HEK293 (cell line): ENCODE data around the gene LRRC10B.
A peak's percentile ranks its signal among the peaks of the same experiment; 100 is the strongest.

Experiments
- CTCF ChIA-PET: fragments of 350-600 bp; formaldehyde crosslinking; extraction: SDS; loops from one replicate; lab custom pipeline; 2021; ENCODE audit warnings: antibody characterized with exemption; lab: Yijun Ruan, JAX
- POLR2A ChIA-PET: fragments of 300-600 bp; formaldehyde crosslinking; extraction: SDS; loops from one replicate; lab custom pipeline; 2020; ENCODE audit warnings: antibody characterized with exemption, inconsistent platforms; lab: Yijun Ruan, JAX
- H3K27ac ChIP-seq: fragments of 200-500 bp; sonication (Bioruptor generic); 2 replicates; pipeline ENCODE4 v1.5.1; 2014; ENCODE audit warnings: low read depth, low read length, control low read depth, inconsistent platforms; ENCODE audit errors: extremely low read depth
- H3K36me3 ChIP-seq, 2 experiments: fragments of 200-500 bp in 1 of 2; sonication (Bioruptor generic) in 1 of 2; 1 replicate in 1 of 2; 2 replicates in 1 of 2; pipeline ENCODE4 v1.5.1; 2014 to 2017; ENCODE audit warnings: inconsistent platforms in 2 of 2, low read length in 2 of 2; ENCODE audit not compliant: control insufficient read depth in 2 of 2, insufficient read depth in 1 of 2
- H3K4me1 ChIP-seq: fragments of 200-500 bp; sonication (Bioruptor generic); 2 replicates; pipeline ENCODE4 v1.5.1; 2014; ENCODE audit warnings: mild to moderate bottlenecking, low read length, inconsistent platforms; ENCODE audit not compliant: control insufficient read depth, insufficient read depth
- H3K4me3 ChIP-seq: 2 replicates; pipeline ENCODE4 v1.5.1; 2011; ENCODE audit warnings: low read depth, mild to moderate bottlenecking, control low read depth, low read length, moderate library complexity
- H3K9me3 ChIP-seq: fragments of 200-500 bp; sonication (Bioruptor generic); 2 replicates; pipeline ENCODE4 v1.5.1; 2014; ENCODE audit warnings: low read depth, low read length, inconsistent platforms; ENCODE audit not compliant: control insufficient read depth, insufficient read depth
- GLIS1 ChIP-seq: fragments of 450-650 bp; formaldehyde crosslinking; IDR thresholded peaks from 2 replicates; pipeline ENCODE4 v1.5.1; 2016; ENCODE audit warnings: missing biosample characterization, missing genetic modification characterization
- GLIS2 ChIP-seq: fragments of 450-650 bp; formaldehyde crosslinking; IDR thresholded peaks from 2 replicates; pipeline ENCODE4 v1.5.1; 2016; ENCODE audit warnings: missing biosample characterization, missing genetic modification characterization
- HOXD13 ChIP-seq: sonication (generic); formaldehyde crosslinking; IDR thresholded peaks from 2 replicates; pipeline ENCODE4 v1.8.0; 2022; ENCODE audit warnings: missing genetic modification reagents, borderline replicate concordance
- KLF10 ChIP-seq: fragments of 450-650 bp; IDR thresholded peaks from 2 replicates; pipeline ENCODE4 v1.5.1; 2018; ENCODE audit warnings: missing biosample characterization, mild to moderate bottlenecking, missing genetic modification characterization
- KLF9 ChIP-seq: fragments of 450-650 bp; formaldehyde crosslinking; IDR thresholded peaks from 2 replicates; pipeline ENCODE4 v1.5.1; 2016; ENCODE audit warnings: missing biosample characterization, missing genetic modification characterization, low read depth
- SALL2 ChIP-seq: fragments of 450-650 bp; formaldehyde crosslinking; IDR thresholded peaks from 2 replicates; pipeline ENCODE4 v1.5.0; 2017; ENCODE audit warnings: missing biosample characterization, mild to moderate bottlenecking, missing genetic modification characterization, borderline replicate concordance
- ZEB2 ChIP-seq: fragments of 450-650 bp; formaldehyde crosslinking; IDR thresholded peaks from 2 replicates; pipeline ENCODE4 v1.5.1; 2016; ENCODE audit warnings: missing biosample characterization, missing genetic modification characterization
- ZNF121 ChIP-seq: fragments of 450-650 bp; formaldehyde crosslinking; IDR thresholded peaks from 2 replicates; pipeline ENCODE4 v1.5.1; 2016; ENCODE audit warnings: missing biosample characterization, missing genetic modification characterization
- ZNF132 ChIP-seq: fragments of 450-650 bp; formaldehyde crosslinking; IDR thresholded peaks from 2 replicates; pipeline ENCODE4 v1.5.1; 2017; ENCODE audit warnings: missing biosample characterization, missing genetic modification characterization, borderline replicate concordance
- ZNF174 ChIP-seq: fragments of 450-650 bp; formaldehyde crosslinking; IDR thresholded peaks from 2 replicates; pipeline ENCODE4 v1.5.0; 2017; ENCODE audit warnings: missing biosample characterization, mild to moderate bottlenecking, missing genetic modification characterization
- ZNF19 ChIP-seq: fragments of 450-650 bp; formaldehyde crosslinking; IDR thresholded peaks from 2 replicates; pipeline ENCODE4; 2016; ENCODE audit warnings: missing biosample characterization, missing genetic modification characterization, low read depth
- ZNF211 ChIP-seq: fragments of 450-650 bp; formaldehyde crosslinking; IDR thresholded peaks from 2 replicates; pipeline ENCODE4 v1.5.1; 2016; ENCODE audit warnings: low read depth, missing biosample characterization, missing genetic modification characterization
- ZNF292 ChIP-seq: fragments of 450-650 bp; formaldehyde crosslinking; IDR thresholded peaks from 2 replicates; pipeline ENCODE4 v1.5.1; 2016; ENCODE audit warnings: low read depth, missing biosample characterization, missing genetic modification characterization, borderline replicate concordance
- ZNF311 ChIP-seq: fragments of 450-650 bp; formaldehyde crosslinking; IDR thresholded peaks from 2 replicates; pipeline ENCODE4 v1.5.1; 2017; ENCODE audit warnings: missing biosample characterization, missing genetic modification characterization, borderline replicate concordance
- ZNF366 ChIP-seq: fragments of 450-650 bp; formaldehyde crosslinking; conservative IDR thresholded peaks from 2 replicates; pipeline ENCODE4 v1.5.1; 2016; ENCODE audit warnings: missing biosample characterization, missing genetic modification characterization
- ZNF48 ChIP-seq: fragments of 450-650 bp; formaldehyde crosslinking; IDR thresholded peaks from 2 replicates; pipeline ENCODE4 v1.5.1; 2016; ENCODE audit warnings: missing biosample characterization, missing genetic modification characterization
- ZNF768 ChIP-seq: fragments of 450-650 bp; formaldehyde crosslinking; IDR thresholded peaks from 2 replicates; pipeline ENCODE4 v1.5.1; 2018; ENCODE audit warnings: missing biosample characterization, mild to moderate bottlenecking, missing genetic modification characterization
- ZNF777 ChIP-seq: fragments of 450-650 bp; formaldehyde crosslinking; IDR thresholded peaks from 2 replicates; pipeline ENCODE4 v1.5.1; 2017; ENCODE audit warnings: missing biosample characterization, missing genetic modification characterization, borderline replicate concordance
- ZNF837 ChIP-seq: fragments of 450-650 bp; formaldehyde crosslinking; IDR thresholded peaks from 2 replicates; pipeline ENCODE4 v1.5.1; 2016; ENCODE audit warnings: missing biosample characterization, missing genetic modification characterization
- ZXDB ChIP-seq: fragments of 450-650 bp; formaldehyde crosslinking; IDR thresholded peaks from 2 replicates; pipeline ENCODE4 v1.5.1; 2016; ENCODE audit warnings: missing biosample characterization, missing genetic modification characterization
- TF ChIP-seq, protein P1 (sequence below): fragments of 450-650 bp; formaldehyde crosslinking; IDR thresholded peaks from 2 replicates; pipeline ENCODE4 v1.5.1; 2016; ENCODE audit warnings: missing biosample characterization, missing genetic modification characterization
- TF ChIP-seq, protein P2 (sequence below): fragments of 450-650 bp; formaldehyde crosslinking; IDR thresholded peaks from 2 replicates; pipeline ENCODE4 v1.5.1; 2016; ENCODE audit warnings: missing biosample characterization, missing genetic modification characterization
- TF ChIP-seq, protein P3 (sequence below): fragments of 450-650 bp; formaldehyde crosslinking; IDR thresholded peaks from 2 replicates; pipeline ENCODE4 v1.5.1; 2017; ENCODE audit warnings: missing biosample characterization, missing genetic modification characterization

The LRRC10B gene

GRCh38 chr11:61549662-61550568 lies 41.4 kb downstream of the LRRC10B start:
- CTCF ChIA-PET, result interaction anchor here (0.7 kb wide), 1 partner anchor 17 kb away, joined by 3 read pairs; no protein-coding TSS in a partner anchor
- no peaks in the 10 kb centered on the region for H3K4me1 ChIP-seq
- POLR2A ChIA-PET, result no interaction called here
- H3K4me3 ChIP-seq, result no peak overlapping the region
- H3K36me3 ChIP-seq, result no peaks in the 10 kb centered on the region
- no peak overlapping the region for H3K27ac ChIP-seq
- TF ChIP-seq ZNF174 (tag by site-specific recombination) (no peak), ZNF121 (tag by site-specific recombination) (no peak), ZEB2 (tag by site-specific recombination) (no peak), KLF10 (no peak), GLIS1 (no peak), ZNF211 (tag by site-specific recombination) (no peak), ZNF837 (no peak), ZNF19 (tag by site-specific recombination) (no peak), ZNF132 (tag by site-specific recombination) (no peak), HOXD13 (CRISPR knock-in tag) (no peak), SALL2 (tag by site-specific recombination) (no peak), ZNF292 (tag by site-specific recombination) (no peak), KLF9 (tag by site-specific recombination) (no peak), ZNF48 (tag by site-specific recombination) (no peak)
- TF ChIP-seq, protein P1, sequence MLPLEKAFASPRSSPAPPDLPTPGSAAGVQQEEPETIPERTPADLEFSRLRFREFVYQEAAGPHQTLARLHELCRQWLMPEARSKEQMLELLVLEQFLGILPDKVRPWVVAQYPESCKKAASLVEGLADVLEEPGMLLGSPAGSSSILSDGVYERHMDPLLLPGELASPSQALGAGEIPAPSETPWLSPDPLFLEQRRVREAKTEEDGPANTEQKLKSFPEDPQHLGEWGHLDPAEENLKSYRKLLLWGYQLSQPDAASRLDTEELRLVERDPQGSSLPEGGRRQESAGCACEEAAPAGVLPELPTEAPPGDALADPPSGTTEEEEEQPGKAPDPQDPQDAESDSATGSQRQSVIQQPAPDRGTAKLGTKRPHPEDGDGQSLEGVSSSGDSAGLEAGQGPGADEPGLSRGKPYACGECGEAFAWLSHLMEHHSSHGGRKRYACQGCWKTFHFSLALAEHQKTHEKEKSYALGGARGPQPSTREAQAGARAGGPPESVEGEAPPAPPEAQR (tag by site-specific recombination), result no peak
- no peaks in the 10 kb centered on the region for H3K9me3 ChIP-seq

DNA sequence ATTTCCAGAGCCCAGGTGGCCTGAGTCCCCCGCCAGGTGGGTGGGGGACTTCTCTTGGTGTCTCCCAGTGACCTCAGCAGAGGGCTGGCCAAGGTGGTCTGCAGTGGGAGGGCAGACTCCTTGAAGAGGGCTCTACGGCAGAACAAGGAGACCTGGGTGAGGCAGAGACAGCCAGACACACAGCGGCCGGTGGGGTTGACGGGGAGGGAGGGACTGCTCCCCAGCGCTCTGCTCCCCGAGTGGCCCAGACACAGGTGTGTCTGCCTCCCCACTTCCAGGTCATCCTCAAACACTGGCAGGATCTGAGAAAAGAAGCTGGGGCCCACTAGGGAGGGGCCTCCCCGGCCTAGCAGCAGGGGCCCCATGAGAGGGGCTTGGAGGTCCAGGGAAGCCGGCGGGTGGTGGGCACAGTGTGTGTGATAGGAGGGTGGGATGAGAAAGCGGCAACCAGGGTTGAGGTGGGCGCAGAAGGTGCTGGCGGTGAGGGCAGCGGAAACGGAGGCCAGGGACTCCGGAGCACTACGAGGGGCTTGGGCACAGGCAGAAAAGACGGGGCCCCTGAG lies 42.2 kb downstream of the LRRC10B start:
- no peaks in the 10 kb centered on the region for H3K9me3 ChIP-seq
- H3K4me1 ChIP-seq, result no peaks in the 10 kb centered on the region
- ChIA-PET POLR2A (no interaction called here), CTCF (no interaction called here)
- H3K36me3 ChIP-seq, result no peaks in the 10 kb centered on the region
- TF ChIP-seq ZXDB (tag by site-specific recombination), result no peak
- TF ChIP-seq, protein P2, sequence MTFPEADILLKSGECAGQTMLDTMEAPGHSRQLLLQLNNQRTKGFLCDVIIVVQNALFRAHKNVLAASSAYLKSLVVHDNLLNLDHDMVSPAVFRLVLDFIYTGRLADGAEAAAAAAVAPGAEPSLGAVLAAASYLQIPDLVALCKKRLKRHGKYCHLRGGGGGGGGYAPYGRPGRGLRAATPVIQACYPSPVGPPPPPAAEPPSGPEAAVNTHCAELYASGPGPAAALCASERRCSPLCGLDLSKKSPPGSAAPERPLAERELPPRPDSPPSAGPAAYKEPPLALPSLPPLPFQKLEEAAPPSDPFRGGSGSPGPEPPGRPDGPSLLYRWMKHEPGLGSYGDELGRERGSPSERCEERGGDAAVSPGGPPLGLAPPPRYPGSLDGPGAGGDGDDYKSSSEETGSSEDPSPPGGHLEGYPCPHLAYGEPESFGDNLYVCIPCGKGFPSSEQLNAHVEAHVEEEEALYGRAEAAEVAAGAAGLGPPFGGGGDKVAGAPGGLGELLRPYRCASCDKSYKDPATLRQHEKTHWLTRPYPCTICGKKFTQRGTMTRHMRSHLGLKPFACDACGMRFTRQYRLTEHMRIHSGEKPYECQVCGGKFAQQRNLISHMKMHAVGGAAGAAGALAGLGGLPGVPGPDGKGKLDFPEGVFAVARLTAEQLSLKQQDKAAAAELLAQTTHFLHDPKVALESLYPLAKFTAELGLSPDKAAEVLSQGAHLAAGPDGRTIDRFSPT (tag by site-specific recombination), result no peak
- H3K27ac ChIP-seq, result no peak overlapping the region
- H3K4me3 ChIP-seq, result no peak overlapping the region

GRCh38 chr11:61551634-61552033 lies 43.1 kb downstream of the LRRC10B start:
- Histone ChIP-seq H3K4me3 (no peak overlapping the region), H3K9me3 (no peaks in the 10 kb centered on the region), H3K36me3 (no peaks in the 10 kb centered on the region), H3K27ac (no peak overlapping the region), H3K4me1 (no peaks in the 10 kb centered on the region)
- ChIA-PET CTCF (interaction anchor here (2.5 kb wide), 1 partner anchor 16 kb away, joined by 6 read pairs; no protein-coding TSS in a partner anchor), POLR2A (no interaction called here)
- TF ChIP-seq ZNF311 (tag by site-specific recombination) (no peak), ZNF777 (no peak), ZNF211 (tag by site-specific recombination) (no peak), GLIS2 (tag by site-specific recombination) (0 out of 2 replicates have a peak, but pooled peaks have one; percentile 29), ZNF768 (tag by site-specific recombination) (no peak), ZNF366 (tag by site-specific recombination) (no peak)
- TF ChIP-seq, protein P3, sequence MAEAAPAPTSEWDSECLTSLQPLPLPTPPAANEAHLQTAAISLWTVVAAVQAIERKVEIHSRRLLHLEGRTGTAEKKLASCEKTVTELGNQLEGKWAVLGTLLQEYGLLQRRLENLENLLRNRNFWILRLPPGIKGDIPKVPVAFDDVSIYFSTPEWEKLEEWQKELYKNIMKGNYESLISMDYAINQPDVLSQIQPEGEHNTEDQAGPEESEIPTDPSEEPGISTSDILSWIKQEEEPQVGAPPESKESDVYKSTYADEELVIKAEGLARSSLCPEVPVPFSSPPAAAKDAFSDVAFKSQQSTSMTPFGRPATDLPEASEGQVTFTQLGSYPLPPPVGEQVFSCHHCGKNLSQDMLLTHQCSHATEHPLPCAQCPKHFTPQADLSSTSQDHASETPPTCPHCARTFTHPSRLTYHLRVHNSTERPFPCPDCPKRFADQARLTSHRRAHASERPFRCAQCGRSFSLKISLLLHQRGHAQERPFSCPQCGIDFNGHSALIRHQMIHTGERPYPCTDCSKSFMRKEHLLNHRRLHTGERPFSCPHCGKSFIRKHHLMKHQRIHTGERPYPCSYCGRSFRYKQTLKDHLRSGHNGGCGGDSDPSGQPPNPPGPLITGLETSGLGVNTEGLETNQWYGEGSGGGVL (tag by site-specific recombination), result no peak
